ENCODE results near the gene ZMYM1.

The ZMYM1 gene

GRCh38 chr1:35036621-35037020 lies 42.6 kb upstream of the ZMYM1 start:
- DNase-seq (ENCODE audit: low read depth): no peak
- TF ChIP-seq CTCF (IDR thresholded peaks at IDR 0.05; ENCODE audit: control insufficient read depth, extremely low read depth, insufficient read depth): no peak
- no peak overlapping the region for H3K4me3 ChIP-seq (ENCODE audit: low read depth, low read length)

- no peak for DNase-seq (ENCODE audit: low read depth)
- no peak for TF ChIP-seq CTCF (IDR thresholded peaks at IDR 0.05; ENCODE audit: control insufficient read depth, extremely low read depth, insufficient read depth)
- H3K4me3 ChIP-seq (ENCODE audit: low read depth, low read length): no peak overlapping the region
These were observed 42.0 kb upstream of the ZMYM1 start for GRCh38 chr1:35037206-35037605.

GRCh38 chr1:35038723-35039122 lies 40.5 kb upstream of the ZMYM1 start:
- H3K4me3 ChIP-seq (ENCODE audit: low read depth, low read length): no peak overlapping the region
- DNase-seq (ENCODE audit: low read depth): no peak
- no peak for TF ChIP-seq CTCF (IDR thresholded peaks at IDR 0.05; ENCODE audit: control insufficient read depth, extremely low read depth, insufficient read depth)

- TF ChIP-seq CTCF (IDR thresholded peaks at IDR 0.05; ENCODE audit: control insufficient read depth, extremely low read depth, insufficient read depth): no peak
- no peak overlapping the region for H3K4me3 ChIP-seq (ENCODE audit: low read depth, low read length)
- DNase-seq (ENCODE audit: low read depth): no peak
These were observed 35.7 kb upstream of the ZMYM1 start for GRCh38 chr1:35043498-35043897.

GRCh38 chr1:35044431-35044830 lies 34.8 kb upstream of the ZMYM1 start:
- H3K4me3 ChIP-seq (ENCODE audit: low read depth, low read length): no peak overlapping the region
- no peak for TF ChIP-seq CTCF (IDR thresholded peaks at IDR 0.05; ENCODE audit: control insufficient read depth, extremely low read depth, insufficient read depth)
- no peak for DNase-seq (ENCODE audit: low read depth)

- no peak overlapping the region for H3K4me3 ChIP-seq (ENCODE audit: low read depth, low read length)
- no peak for TF ChIP-seq CTCF (IDR thresholded peaks at IDR 0.05; ENCODE audit: control insufficient read depth, extremely low read depth, insufficient read depth)
- DNase-seq (ENCODE audit: low read depth): no peak
These were observed 32.5 kb upstream of the ZMYM1 start for GRCh38 chr1:35046730-35047129.

- no peak for DNase-seq (ENCODE audit: low read depth)
- TF ChIP-seq CTCF (IDR thresholded peaks at IDR 0.05; ENCODE audit: control insufficient read depth, extremely low read depth, insufficient read depth): no peak
- H3K4me3 ChIP-seq (ENCODE audit: low read depth, low read length): no peak overlapping the region
These were observed 31.9 kb upstream of the ZMYM1 start for GRCh38 chr1:35047188-35047858.

Data from LNCaP clone FGC (cell line).